ENCODE data around the gene SLF2. TPM values are rescaled to one million over a fixed set of nuclear protein-coding genes. Genes with fewer than 3 reads are reported as not detected.

The SLF2 gene
- total and polyA plus RNA-seq, 8 donors, result 9.5 to 16.8 (median 11.8) TPM

GRCh38 chr10:100981178-100981772 is 68.5 kb downstream of the SLF2 start:
- no peak overlapping the region for H3K27ac ChIP-seq
- FAIRE-seq (no peak), DNase-seq (no peak), ATAC-seq (no peak)
- H3K36me3 ChIP-seq, result peaks cover 0 to 19% (median 6%) of the 10 kb centered on the region in 3 donors
- H3K9me3 ChIP-seq, result no peaks in the 10 kb centered on the region
- H3K4me1 ChIP-seq, result peaks cover 0 to 9% (median 8%) of the 10 kb centered on the region in 3 donors
- H3K4me3 ChIP-seq, result no peak overlapping the region
- no peaks in the 10 kb centered on the region for H3K27me3 ChIP-seq
- intact Hi-C loops (cut with DNase I), result no loop called here
- TF ChIP-seq CTCF (IDR thresholded peaks at IDR 0.05), result no peak
- 84 to 85% methylated on average over 5 of the region's 5 CpGs for WGBS, 2 donors

GRCh38 chr10:100982916-100983830 is 70.4 kb downstream of the SLF2 start:
- no peak for ATAC-seq
- no peaks in the 10 kb centered on the region for H3K9me3 ChIP-seq
- peaks cover 0 to 18% (median 6%) of the 10 kb centered on the region in 3 donors for H3K36me3 ChIP-seq
- TF ChIP-seq CTCF (IDR thresholded peaks at IDR 0.05), result no peak
- H3K27ac ChIP-seq, result no peak overlapping the region
- H3K4me1 ChIP-seq, result peaks cover 4 to 16% (median 13%) of the 10 kb centered on the region in 3 donors
- no peak for FAIRE-seq
- peak in 4 of 6 donors; percentile 10 to 75 (median 34) for DNase-seq
- H3K4me3 ChIP-seq, result no peak overlapping the region
- WGBS, 2 donors, result 86 to 88% methylated on average over 24 of the region's 24 CpGs
- H3K27me3 ChIP-seq, result no peaks in the 10 kb centered on the region
- intact Hi-C loops (cut with DNase I), result no loop called here

GRCh38 chr10:100983868-100984671 is 71.3 kb downstream of the SLF2 start:
- no peak for FAIRE-seq
- Histone ChIP-seq H3K27me3 (no peaks in the 10 kb centered on the region), H3K4me3 (no peak overlapping the region), H3K4me1 (peaks cover 7 to 25% (median 14%) of the 10 kb centered on the region in 3 donors), H3K27ac (no peak overlapping the region), H3K36me3 (peaks cover 0 to 9% (median 4%) of the 10 kb centered on the region in 3 donors), H3K9me3 (no peaks in the 10 kb centered on the region)
- intact Hi-C loops (cut with DNase I), result no loop called here
- no peak for TF ChIP-seq CTCF (IDR thresholded peaks at IDR 0.05)
- ATAC-seq, result no peak
- WGBS, 2 donors, result 72 to 81% methylated on average over 10 to 13 of the region's 13 CpGs
- peak in 4 of 6 donors; percentile 10 to 35 (median 22) for DNase-seq

GRCh38 chr10:100984672-100985177 is 72.0 kb downstream of the SLF2 start:
- Histone ChIP-seq H3K9me3 (no peaks in the 10 kb centered on the region), H3K27ac (no peak overlapping the region), H3K4me1 (peaks cover 7 to 27% (median 14%) of the 10 kb centered on the region in 3 donors), H3K4me3 (no peak overlapping the region), H3K36me3 (peaks cover 0 to 5% (median 3%) of the 10 kb centered on the region in 3 donors), H3K27me3 (no peaks in the 10 kb centered on the region)
- intact Hi-C loops (cut with DNase I), result no loop called here
- no peak for TF ChIP-seq CTCF (IDR thresholded peaks at IDR 0.05)
- ATAC-seq (no peak), FAIRE-seq (no peak), DNase-seq (peak in 2 of 6 donors; percentile 13 to 27)
- WGBS, 2 donors, result 71 to 76% methylated on average over 2 of the region's 2 CpGs

Data from pancreas (tissue), 10 donors.